HT1080 (cell line): ENCODE results near the gene CCDC187. TPM values are rescaled to one million over a fixed set of nuclear protein-coding genes. Genes with fewer than 3 reads are reported as not detected.

Experiments
- DNase-seq: peaks from one replicate; pipeline ENCODE4 v3.0.0-alpha.2; 2015; ENCODE audit warnings: low read depth
- total RNA-seq: library from RNA; depleted of rRNA; stranded (reverse); fragments of >200 nt; shearing (Covaris generic); gene quantifications from 2 replicates; pipeline ENCODE4 v1.2.3, GENCODE V29; 2014

The CCDC187 gene
- total RNA-seq, 1 experiment from 2014 or later = 0.02 TPM

DNA sequence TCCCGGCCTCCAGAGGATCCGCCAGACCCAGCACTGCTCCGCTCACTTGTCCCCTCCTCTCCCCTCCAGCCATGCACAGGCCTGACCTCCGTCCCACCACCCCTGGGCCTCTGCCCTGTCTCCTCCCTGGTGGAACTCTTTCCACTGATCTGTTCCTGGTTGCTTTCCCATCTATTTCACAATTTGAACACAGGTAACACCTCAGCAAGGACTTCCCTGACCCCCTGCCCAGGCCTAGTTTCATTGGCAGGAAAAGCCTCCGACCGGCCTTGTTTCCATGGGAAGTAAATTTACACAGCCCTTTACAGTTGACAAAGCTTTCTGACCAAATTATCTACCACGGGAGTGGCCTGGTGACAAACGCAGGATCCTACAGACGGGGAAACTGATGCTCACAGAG is 73.1 kb downstream of the CCDC187 start:
- DNase-seq = no peak

DNA sequence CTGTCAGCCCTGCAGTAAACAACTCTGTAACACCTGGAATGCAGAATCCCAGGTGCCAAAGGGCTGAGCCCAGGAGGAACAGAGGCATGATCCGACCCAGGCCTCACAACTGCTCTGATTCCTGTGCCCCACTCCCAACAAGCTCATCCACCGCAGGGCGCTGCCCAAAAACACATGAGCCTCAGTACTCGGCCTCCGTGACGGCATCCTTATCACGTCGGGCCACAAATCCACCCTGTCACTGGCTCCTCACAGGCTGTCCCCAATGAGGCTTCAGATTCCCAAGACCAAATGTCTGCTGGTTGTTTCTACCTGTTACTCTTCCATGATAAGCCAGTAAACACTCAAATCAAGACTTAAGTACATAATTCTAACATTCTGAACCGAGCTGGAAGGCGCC is 73.5 kb downstream of the CCDC187 start:
- DNase-seq = no peak

- DNase-seq = no peak
These were observed 74.5 kb downstream of the CCDC187 start for GRCh38 chr9:136229096-136230065.

DNA sequence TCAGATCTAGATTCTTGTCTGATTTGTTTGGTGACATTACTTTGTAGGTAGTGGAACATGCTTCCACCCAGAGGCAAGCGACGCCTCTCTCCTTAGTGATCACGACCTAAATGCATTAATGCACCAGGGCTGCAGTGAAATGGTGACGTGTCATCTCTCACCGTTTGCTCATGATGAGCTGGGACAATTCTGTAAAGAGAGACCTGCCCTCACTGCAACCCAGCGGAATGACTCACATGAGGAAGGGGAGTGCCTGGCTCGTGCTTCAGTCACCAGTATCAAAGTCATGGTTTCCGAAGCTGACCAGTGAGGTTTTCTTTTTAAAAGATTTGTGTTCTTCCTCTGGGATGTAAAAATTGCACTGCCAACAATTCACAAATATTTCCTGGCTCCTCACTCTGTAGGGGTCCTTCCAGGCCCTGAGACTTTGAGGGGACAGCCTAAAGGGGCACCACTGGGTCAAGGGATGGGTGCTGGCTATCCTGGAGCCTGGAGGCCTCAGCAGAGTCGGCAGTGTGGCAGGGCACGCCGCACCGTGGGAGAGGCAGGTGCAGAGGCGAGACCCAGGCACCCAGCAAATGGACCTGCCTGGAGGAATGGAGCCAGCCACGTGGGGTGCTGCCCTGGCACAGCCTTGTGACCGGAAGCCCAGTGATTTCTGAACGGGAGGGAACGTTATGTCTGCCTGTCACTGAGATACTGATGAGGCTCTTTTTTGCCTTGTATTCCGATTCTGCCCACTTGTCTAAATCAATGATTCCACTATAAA is 75.6 kb downstream of the CCDC187 start:
- DNase-seq = peak; percentile 93

DNA sequence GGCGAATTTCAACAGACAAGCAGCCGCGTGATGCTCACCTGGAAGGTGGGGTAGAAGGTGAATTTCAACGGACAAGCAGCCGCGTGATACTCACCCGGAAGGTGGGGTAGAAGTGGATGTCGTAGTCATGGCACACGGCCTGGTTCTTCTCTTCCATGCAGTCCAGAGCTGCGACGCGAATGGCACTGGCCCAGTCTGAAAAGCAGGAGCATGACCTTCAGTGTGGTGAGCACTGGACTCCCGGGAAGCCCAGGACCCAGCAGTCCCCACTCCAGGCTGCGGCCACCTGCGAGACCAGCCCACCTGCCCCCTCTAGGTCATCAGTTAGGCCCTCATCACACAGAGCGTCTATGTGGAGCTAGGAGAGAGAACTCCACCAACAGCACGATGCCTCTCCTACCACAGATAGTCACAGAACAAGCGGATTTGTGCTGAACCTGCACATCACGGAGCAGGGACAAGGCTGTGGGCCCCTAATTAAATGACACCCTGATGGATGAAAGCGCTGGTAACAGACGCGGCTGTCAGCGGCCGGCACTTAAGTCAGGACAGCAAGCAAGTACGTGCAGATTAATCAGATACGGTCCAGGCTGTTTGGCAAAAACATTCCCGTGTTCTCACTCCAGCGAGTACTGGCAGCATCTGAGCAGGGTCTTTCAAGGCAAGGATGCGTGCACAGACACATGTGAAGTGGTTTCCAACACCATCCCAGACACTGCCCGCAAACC is 77.0 kb downstream of the CCDC187 start:
- DNase-seq = no peak

GRCh38 chr9:136225748-136226679 is 77.9 kb downstream of the CCDC187 start:
- peak; percentile 33 for DNase-seq

DNA sequence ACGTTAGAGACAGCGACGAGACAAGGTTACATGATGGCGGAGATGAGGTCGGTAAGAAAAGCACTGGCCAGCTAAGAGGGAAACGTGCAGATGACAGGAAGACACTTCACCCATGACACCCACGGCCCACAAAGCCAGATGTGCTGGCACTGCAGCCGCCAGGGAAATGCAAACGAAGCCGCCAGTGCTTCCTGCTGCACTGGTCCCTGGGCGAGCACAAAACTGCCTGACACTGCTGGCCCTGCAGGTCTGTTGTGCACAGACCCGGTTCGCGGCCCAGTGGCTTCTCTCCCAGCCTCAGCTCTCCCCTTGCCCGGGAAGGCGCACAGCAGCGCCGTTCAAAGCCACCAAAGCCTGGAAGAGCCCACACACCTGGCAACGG is 78.5 kb downstream of the CCDC187 start:
- DNase-seq = no peak

DNA sequence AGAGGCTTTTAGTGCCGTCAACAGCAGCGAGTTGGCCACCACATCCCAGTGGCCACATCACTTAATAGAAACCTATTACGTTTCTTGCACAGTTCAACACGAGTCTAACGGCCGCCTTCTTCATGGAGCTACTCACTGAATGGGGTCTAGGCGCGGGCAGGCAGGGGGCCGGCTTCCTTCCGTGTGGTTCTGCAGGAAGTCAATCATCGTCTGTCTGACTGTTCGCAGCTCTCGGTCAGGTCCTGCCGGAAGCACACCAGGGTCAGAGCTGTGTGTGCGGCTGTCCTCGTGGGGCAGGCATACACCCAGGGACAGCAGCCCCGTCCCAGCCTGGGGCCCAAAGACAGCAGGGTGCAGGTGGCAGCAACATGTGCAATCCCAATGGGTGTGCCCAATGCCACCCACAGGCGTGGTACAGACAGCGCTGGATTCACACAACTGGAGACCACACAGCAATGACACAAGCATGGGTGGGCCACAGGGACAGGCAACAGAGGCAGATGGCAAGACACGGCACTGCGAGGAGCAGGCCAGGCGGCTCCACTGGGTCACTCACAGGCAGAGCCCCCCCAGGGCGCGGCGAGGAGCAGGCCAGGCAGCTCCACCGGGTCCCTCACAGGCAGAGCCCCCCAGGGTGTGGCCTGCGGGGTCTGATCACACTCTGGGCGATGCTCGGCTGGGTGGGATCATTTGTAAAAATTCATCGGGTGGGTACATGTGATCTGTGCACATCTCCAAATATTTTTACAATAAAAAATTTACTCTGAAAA is 79.8 kb downstream of the CCDC187 start:
- DNase-seq = no peak

- no peak for DNase-seq
These were observed 81.0 kb downstream of the CCDC187 start for GRCh38 chr9:136222906-136223285.

DNA sequence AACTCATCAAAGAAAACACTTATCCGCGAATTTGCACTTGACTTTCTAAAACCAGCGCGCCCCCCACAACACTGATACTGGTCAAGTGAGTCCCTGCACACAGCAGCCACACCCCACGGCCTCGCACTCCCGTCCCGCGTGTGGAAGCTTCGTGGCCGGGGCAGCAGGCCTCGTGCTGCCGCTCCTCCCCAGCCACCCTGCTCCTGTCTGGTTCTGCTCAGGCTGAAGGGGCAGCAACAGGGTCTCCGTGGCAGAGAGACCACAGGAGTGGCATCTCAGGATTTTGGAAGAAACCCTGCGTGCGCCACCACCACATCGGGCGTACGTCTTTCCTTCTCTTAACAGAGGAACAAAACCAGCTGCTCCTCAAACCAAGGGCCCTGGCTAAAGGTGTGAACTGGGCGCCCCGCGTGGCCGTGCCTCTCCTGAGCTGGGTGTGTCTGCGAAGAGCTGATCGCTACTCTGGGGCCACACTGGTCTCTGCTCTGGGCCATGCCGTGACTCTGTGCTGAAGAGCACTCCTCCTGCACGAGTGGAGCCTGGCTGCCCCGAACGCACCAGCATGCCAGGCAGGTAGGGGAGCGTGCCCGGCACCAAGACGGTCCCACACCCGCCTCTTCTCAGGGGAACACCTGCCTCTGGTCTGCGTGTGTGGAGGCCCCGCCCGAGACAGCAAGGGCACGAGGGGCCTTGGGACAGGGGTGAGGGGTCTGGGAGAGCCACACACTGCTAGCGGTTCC is 81.6 kb downstream of the CCDC187 start:
- no peak for DNase-seq

GRCh38 chr9:136220017-136220729 is 83.7 kb downstream of the CCDC187 start:
- DNase-seq = peak; percentile 92

- no peak for DNase-seq
These were observed 84.6 kb downstream of the CCDC187 start for GRCh38 chr9:136219276-136219675.

DNA sequence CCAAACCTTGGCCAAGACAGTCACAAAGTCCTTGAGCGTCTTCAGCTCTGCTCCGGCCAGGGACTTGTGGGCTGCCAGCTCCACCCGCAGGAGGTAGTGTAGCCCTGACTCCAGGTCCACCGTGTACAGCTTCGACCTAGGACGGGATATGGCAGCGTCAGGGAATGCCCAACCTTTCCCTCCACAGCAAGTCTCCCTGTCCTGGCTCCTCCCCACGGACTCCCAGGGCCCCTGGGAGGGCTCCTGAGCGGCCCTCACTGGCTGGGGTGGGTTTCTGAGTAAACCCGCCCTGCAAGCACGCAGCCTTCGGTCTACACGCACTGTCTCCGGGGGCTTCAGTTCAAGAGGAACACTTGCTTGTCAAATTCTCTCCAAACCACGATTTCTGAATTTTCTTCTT is 85.2 kb downstream of the CCDC187 start:
- no peak for DNase-seq

DNA sequence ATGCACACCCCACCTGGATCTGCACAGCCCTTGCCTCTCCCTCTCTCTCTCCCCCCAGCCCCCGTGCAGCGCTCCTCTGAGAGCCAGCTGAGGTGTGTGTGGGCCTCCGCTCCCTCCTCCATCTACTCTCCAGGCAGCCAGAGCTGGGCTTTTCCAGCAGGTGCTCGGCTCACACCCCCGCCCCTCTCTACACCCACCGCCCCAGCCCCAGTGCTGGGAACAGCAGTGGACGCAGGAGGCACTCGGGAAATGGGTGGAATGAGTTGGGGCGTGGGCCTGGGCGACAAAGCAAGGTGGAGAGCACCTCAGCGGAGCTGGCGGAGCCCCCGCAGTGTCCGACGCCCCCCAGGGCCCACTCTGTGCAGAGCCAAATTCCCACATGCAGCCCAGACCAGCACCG is 85.6 kb downstream of the CCDC187 start:
- no peak for DNase-seq

DNA sequence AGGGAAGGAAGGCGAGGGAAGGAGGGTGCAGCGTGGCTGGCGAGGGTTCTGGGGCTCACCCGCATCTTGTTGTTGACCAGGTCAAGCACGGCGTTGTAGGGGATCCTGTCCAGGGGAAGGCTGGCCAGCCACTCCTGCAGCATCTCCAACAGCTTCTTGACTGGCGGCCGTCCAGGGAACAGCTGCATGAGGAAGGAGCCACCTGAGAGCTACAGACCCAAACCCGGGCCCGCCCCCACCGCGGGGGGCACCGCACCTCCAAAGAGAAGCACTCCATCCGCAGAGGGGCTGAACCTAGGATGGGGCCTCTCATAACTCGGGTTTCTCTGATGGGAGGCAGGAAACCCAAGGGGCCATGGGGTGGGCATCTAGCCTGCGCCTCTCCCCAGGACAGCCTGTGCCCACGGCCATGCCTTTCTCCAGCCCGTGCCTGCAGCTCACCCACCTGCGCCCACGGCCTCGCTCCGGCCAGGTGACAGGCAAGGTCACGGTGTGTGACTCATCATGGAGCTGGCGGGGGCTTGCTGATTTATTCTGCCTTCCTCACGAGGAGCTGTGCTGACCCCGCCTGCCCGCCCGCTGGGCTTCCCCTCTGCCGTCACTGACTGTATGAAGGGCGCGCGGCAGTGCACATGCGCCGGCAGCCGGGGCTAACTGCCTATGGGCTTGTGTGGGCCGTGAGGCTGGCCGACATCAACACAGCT is 87.2 kb downstream of the CCDC187 start:
- DNase-seq = no peak

DNA sequence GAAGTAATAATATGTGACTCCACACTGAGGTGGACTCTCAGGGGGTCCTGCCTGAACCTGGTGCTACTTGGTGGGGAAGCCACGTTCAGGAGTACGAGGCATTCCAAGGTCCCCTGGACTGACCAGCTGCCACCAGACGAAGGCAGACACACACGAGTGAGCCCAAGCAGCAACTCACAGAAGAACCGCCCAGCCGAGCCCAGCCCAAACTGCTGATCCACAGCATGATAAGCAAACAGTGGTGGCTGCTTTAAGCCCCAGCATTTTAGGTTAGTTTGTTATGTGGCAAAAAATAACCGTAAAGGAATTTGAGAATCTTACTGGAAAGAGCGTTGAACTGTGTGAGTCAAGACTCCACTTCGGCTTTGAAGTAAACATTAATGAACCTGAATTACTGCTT is 90.2 kb downstream of the CCDC187 start:
- DNase-seq = no peak

GRCh38 chr9:136212345-136212950 is 91.4 kb downstream of the CCDC187 start:
- no peak for DNase-seq
